GM20431 (cell line): ENCODE data around the gene DCUN1D2.
"Not testable (repeated sequence)": the region's sequence is repeated elsewhere in the genome, so short reads cannot be mapped to it uniquely, and the experiment has no call there.

ENCODE experiments used
- in situ Hi-C: fragments of 300-500 bp; cut with MseI, MboI; formaldehyde crosslinking; loops from one replicate; pipeline ENCODE4 v1.15.0; 2020; ENCODE audit warnings: low sequenced_read_pairs; ENCODE audit not compliant: unreplicated experiment

DCUN1D2 gene

DNA sequence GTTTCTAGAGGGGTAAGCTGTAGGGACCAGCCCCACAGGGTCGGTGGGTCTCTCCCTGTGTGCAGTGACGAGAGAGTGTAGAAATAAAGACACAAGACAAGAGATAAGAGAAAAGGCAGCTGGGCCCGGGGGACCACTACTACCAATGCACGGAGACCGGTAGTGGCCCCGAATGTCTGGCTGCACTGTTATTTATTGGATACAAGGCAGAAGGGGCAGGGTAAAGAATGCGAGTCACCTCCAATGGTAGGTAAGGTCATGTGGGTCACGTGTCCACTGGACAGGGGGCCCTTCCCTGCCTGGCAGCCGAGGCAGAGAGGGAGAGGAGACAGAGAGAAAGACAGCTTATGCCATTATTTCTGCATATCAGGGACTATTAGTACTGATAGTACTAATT is 40.2 kb downstream of the DCUN1D2 start:
- in situ Hi-C loops = not testable (repeated sequence)

DNA sequence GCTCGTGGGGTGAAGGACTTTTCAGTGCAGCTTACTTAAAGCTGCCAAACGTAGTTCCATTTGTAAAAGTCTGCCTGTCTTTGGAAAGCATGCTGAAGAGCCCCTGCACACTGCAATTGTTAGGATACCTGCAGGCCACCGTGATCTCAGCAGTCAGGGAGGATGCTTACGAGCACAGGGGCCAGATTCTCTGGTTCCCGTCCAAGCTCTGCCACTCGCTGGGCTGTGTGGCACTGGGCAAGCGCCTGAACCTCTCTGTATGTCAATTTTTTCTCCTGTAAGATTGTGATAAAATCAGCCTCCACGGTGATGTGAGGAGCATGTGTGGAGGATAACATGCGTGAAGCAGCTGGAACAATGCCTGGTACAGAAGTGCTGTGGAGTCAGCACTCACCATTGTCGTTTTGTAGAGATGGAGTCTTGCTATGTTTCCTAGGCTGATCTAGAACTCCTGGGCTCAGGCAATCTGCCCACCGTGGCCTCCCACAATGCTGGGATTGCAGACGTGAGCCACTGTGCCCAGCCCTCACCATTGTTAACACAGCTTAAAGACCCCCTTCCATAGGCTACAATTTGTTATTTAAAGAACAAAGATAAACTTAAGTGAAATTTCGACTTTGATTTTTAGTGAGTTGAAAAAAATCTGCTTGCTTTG is 40.7 kb downstream of the DCUN1D2 start:
- in situ Hi-C loops = no loop called here

DNA sequence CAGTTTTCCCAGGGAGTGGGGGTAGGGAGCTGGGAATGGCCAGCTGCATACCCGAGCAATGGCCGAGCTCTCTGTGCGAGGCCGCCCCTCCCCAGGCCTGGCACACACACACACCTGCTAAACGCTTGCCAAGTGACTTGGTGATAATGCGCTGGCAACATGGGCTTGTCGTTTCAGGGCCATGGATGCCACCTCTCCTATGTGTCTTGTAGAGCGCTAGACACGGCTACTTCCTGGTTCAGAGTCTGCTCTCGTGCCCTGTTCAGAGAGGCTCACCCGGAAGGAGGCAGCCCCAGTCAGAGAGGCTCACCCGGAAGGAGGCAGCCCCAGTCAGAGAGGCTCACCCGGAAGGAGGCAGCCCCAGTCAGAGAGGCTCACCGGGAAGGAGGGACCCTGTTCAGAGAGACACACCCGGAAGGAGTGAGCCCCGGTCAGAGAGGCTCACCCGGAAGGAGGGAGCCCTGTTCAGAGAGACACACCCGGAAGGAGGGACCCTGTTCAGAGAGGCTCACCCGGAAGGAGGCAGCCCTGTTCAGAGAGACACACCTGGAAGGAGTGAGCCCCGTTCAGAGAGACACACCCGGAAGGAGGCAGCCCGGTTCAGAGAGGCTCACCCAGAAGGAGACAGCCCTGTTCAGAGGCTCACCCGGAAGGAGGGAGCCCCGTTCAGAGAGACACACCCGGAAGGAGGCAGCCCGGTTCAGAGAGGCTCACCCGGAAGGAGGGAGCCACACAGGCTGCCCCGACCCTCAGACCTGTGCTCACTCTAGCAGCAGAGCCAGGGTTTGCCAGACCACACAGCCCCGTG is 41.4 kb downstream of the DCUN1D2 start:
- in situ Hi-C loops = no loop called here

- in situ Hi-C loops = no loop called here
Observed at GRCh38 chr13:113448545-113448884, 42.0 kb downstream of the DCUN1D2 start.

DNA sequence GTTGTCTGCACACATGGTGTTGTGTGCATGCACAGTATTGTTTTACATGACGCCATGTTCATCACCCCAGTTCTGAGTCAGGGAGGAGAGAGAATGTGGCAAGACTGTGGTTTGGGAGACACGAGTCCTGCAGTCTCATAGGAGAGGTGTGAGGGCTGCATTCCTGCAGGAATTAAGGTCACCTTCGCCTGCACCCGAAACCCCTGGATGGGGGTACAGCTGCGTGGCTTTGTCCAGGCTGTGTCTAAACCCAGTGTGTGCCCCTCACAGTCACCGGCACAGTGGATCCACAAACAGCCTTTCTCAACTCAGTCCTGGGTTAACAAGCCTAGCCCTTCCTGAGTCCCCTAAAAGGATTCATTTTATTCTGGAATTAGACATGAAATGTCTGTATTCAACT is 42.9 kb downstream of the DCUN1D2 start:
- in situ Hi-C loops = no loop called here

GRCh38 chr13:113446488-113446854 is 44.0 kb downstream of the DCUN1D2 start:
- in situ Hi-C loops = no loop called here

GRCh38 chr13:113445791-113446487 is 44.6 kb downstream of the DCUN1D2 start:
- in situ Hi-C loops = no loop called here

DNA sequence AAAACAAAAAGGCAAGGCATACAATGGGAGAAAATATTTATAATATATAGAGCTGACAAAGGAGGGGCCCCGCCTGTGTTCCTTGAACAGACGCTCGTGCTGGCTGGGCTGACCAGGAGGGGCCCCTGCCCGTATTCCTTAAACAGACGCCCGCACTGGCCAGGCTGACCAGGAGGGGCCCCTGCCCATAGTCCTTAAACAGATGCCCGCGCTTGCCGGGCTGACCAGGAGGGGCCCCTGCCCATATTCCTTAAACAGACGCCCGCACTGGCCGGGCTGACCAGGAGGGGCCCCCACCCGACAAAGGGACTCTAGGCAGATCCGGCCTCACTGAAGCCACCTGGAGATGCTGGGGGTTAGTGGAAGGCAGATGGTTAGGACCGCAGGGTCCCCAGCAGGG is 46.5 kb downstream of the DCUN1D2 start:
- in situ Hi-C loops = no loop called here

DNA sequence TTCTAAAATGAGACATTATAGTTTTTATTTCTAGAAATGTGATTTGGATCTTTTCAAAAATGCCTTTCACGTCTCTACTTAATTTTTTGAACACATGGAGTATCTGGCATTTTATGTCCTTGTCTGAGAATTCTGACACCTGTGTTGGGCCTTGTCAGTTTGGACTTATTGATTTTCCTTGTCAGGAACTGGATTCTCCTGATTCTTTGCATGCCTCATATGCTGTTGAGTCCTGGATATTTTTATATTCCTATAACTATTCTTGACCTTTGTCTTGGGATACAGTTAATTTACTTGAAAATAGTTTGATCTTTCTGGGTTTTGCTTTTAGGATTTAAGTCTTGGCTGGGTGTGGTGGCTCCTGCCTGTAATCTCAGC is 47.5 kb downstream of the DCUN1D2 start:
- in situ Hi-C loops = no loop called here

GRCh38 chr13:113442354-113442984 is 48.0 kb downstream of the DCUN1D2 start:
- in situ Hi-C loops = no loop called here

- in situ Hi-C loops = no loop called here
Observed at GRCh38 chr13:113441661-113442060, 48.9 kb downstream of the DCUN1D2 start.

DNA sequence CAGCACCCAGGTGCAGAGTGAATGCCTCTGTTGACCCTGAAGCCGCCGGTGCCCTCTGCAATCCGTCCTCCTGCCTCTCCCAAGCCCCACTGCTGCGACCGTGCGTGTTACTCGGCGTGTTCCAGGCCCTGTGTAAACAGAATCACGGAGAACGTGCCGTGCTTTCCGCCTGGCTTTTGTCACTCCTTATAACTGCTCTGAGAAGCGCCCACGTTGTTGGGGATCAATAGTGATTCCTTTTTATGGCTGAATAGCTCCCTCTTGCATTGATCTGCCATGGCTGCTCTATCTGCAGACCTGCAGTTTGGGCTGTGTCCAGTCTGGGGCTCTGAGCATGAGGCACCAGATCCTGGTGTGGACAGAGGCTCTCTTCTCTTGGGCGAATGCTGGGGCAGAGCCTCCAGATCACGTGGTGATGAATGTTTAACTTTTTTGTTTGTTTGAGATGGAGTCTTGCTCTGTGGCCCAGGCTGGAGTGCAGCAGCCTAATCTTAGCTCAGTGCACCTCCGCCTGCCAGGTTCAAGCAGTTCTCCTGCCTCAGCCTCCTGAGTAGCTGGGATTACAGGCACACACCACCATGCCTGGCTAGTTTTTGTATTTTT is 53.0 kb downstream of the DCUN1D2 start:
- in situ Hi-C loops = no loop called here

DNA sequence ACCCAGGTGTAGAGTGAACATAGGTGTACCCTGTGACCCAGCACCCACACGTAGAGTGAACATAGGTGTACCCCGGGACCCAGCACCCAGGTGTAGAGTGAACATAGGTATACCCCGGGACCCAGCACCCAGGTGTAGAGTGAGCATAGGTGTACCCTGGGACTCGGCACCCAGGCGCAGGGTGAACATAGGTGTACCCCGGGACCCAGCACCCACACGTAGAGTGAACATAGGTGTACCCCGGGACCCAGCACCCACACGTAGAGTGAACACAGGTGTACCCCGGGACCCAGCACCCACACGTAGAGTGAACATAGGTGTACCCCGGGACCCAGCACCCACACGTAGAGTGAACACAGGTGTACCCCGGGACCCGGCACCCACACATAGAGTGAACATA is 53.6 kb downstream of the DCUN1D2 start:
- in situ Hi-C loops = not testable (repeated sequence)

GRCh38 chr13:113435907-113436306 is 54.6 kb downstream of the DCUN1D2 start:
- in situ Hi-C loops = not testable (repeated sequence)

DNA sequence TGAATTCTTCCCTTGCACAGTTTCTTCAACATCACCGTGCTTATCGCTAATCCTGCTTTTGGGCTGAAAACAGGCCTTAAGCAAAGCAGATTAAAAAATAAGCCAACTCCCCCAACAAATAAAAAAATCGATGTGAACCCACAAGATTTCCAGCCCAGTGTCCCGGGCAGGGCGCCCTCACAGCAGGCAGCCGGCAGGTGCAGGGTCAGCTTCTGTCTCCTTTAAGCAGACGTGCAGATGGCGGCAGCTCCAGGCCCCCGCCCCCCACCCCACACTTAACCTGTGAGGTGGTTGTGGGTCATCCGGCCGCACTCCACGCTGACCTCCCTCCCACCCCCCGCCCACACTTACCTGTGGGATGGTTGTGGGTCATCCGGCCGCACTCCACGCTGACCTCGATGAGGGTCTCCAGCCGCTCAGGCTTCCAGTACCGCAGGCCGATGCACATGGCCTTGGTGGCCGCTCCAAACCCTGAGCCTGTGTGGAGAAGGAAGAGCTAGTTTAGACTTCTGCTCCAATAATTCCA is 57.1 kb downstream of the DCUN1D2 start:
- in situ Hi-C loops = no loop called here

DNA sequence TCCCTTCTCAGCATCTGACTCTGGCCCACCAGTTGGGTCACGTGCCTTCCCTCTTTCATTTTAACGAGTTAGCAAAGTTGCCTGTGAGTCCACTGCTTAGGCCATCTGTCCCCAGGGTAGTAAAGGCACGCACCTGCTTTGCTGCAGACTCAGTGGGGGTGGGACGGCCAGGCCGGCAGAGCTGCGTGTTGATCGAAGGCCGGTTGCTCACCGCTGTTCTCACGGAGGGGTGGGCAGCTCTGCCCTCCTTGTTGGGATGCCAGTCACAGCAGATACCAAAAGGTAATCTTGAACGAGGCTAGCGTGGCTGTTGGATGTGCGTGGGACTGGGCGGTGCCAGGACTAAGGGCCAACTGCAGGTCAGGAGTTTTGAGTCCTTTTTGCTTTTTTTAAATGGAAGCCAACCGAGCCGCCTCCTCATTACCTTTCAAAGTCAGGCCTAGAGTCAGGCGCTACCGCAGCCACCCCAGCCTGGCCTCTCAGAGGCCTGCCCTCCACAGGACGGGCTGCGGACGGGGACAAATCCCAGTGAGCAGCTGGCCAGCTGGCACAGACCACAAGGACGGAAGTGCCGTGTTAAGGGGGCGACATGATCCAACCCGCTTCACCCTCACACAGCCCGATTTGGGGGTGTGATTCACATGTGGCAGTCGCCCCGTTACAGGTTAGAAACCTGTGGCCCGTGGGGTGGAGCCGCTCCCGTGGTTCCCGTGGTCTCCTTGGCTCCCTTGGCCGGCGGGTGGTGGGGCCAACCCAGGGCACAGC is 57.8 kb downstream of the DCUN1D2 start:
- in situ Hi-C loops = no loop called here

- in situ Hi-C loops = no loop called here
Observed at GRCh38 chr13:113431171-113431570, 59.3 kb downstream of the DCUN1D2 start.

DNA sequence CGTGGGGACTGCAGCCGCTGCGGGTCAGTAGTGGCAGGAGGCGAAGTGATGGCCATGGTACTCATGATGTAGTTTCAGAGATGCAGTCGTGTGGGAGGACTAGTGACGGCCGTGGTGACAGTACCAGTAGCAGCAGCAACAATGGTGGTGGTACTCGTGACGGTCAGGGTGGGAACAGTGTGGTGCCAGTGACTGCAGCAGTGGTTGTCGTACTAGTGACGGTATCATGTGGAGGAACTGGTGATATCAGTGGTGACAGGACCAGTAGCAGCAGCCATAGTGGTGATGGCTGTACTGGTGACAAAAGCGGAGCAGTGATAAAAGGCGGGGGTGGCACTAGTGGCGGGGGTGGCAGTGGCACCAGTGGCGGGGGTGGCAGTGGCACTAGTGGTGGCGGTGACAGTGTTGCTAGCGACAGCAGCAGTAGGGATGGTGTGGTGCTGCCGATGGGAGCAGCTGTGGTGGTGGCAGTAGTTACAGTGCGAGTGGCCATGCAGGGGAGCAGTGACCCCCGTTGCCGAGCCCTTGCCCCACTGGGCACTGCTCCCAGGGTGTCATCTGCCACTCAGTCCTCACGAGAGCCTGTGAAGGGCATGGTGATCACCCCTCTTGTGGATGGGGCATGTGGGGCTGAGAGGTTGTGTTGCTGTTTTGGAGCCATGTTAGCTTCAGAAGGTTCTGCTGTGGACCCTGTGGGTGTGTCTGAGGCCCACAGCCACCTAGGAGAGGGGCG is 60.0 kb downstream of the DCUN1D2 start:
- in situ Hi-C loops = no loop called here

DNA sequence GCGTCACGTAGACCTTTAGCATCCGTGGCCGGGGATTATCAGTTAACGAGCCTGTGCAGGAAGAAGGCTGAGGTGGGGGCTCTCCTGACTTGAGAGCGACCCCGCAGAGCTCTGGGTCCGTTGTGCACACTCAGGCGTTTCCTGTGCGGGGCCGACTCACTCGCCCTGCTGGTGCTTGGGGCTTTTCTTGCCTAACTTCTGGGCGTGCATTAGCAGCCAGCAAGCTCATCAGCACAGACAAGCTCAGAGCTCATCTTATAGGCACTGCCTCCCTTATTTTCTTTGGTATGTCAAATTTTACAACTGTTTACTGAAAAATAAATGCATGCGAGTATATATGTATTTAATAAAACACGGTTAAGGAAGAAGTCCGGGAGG is 60.9 kb downstream of the DCUN1D2 start:
- in situ Hi-C loops = no loop called here
